ENCODE measurements around the gene ZACN. TPM values are rescaled to one million over a fixed set of nuclear protein-coding genes. Genes with fewer than 3 reads are reported as not detected.

ZACN gene
- total RNA-seq, 1 donor from 2014 or later, result not detected

- Histone ChIP-seq H3K27me3 (no peaks in the 10 kb centered on the region), H3K36me3 (peaks cover 32% of the 10 kb centered on the region), H3K9me3 (no peaks in the 10 kb centered on the region), H3K4me1 (peaks cover 15% of the 10 kb centered on the region), H3K27ac (peak within 1 kb of the TSS; percentile 86), H3K4me3 (peak within 1 kb of the TSS; percentile 93)
- TF ChIP-seq CTCF (IDR thresholded peaks at IDR 0.05), result no peak
- intact Hi-C loops (cut with DNase I), result no loop called here
- peak; percentile 98 for ATAC-seq
- peak; percentile 96 for DNase-seq
Observed at GRCh38 chr17:76103274-76104139, 24.5 kb downstream of the ZACN start, which contains the start of gene EXOC7. Gene EXOC7 (minus strand): TSS chr17:76103787. CDS start chr17:76103692, 95 bp downstream.

- Histone ChIP-seq H3K9me3 (no peaks in the 10 kb centered on the region), H3K27ac (peak overlapping the region; percentile 86), H3K4me3 (peak overlapping the region; percentile 93), H3K36me3 (peaks cover 26% of the 10 kb centered on the region), H3K4me1 (peaks cover 15% of the 10 kb centered on the region), H3K27me3 (no peaks in the 10 kb centered on the region)
- no peak for ATAC-seq
- intact Hi-C loops (cut with DNase I), result no loop called here
- no peak for TF ChIP-seq CTCF (IDR thresholded peaks at IDR 0.05)
- DNase-seq, result no peak
Observed at GRCh38 chr17:76104140-76104895, 25.3 kb downstream of the ZACN start.

- ATAC-seq, result no peak
- no peak for DNase-seq
- H3K4me3 ChIP-seq, result no peak overlapping the region
- peaks cover 20% of the 10 kb centered on the region for H3K36me3 ChIP-seq
- no peaks in the 10 kb centered on the region for H3K9me3 ChIP-seq
- H3K27ac ChIP-seq, result no peak overlapping the region
- intact Hi-C loops (cut with DNase I), result no loop called here
- H3K27me3 ChIP-seq, result no peaks in the 10 kb centered on the region
- H3K4me1 ChIP-seq, result peaks cover 15% of the 10 kb centered on the region
- no peak for TF ChIP-seq CTCF (IDR thresholded peaks at IDR 0.05)
Observed at GRCh38 chr17:76104896-76105231, 25.9 kb downstream of the ZACN start.

GRCh38 chr17:76106703-76107102 is 27.7 kb downstream of the ZACN start:
- H3K4me1 ChIP-seq, result peaks cover 15% of the 10 kb centered on the region
- no peak overlapping the region for H3K4me3 ChIP-seq
- H3K27me3 ChIP-seq, result no peaks in the 10 kb centered on the region
- ATAC-seq, result no peak
- no peak for TF ChIP-seq CTCF (IDR thresholded peaks at IDR 0.05)
- no peaks in the 10 kb centered on the region for H3K9me3 ChIP-seq
- H3K36me3 ChIP-seq, result peaks cover 2% of the 10 kb centered on the region
- no peak for DNase-seq
- no peak overlapping the region for H3K27ac ChIP-seq
- intact Hi-C loops (cut with DNase I), result no loop called here

- intact Hi-C loops (cut with DNase I), result no loop called here
- H3K4me1 ChIP-seq, result peaks cover 10% of the 10 kb centered on the region
- H3K4me3 ChIP-seq, result no peak overlapping the region
- H3K27me3 ChIP-seq, result no peaks in the 10 kb centered on the region
- ATAC-seq, result no peak
- H3K27ac ChIP-seq, result no peak overlapping the region
- no peaks in the 10 kb centered on the region for H3K9me3 ChIP-seq
- DNase-seq, result no peak
- H3K36me3 ChIP-seq, result no peaks in the 10 kb centered on the region
- TF ChIP-seq CTCF (IDR thresholded peaks at IDR 0.05), result peak; percentile 22
Observed at GRCh38 chr17:76107509-76107908, 28.5 kb downstream of the ZACN start.
